Sciatic nerve (tissue), 2 donors: Measurements from ENCODE around the gene INPP5A. TPM values are rescaled to one million over a fixed set of nuclear protein-coding genes. Genes with fewer than 3 reads are reported as not detected.
"Not testable (repeated sequence)": the region's sequence is repeated elsewhere in the genome, so short reads cannot be mapped to it uniquely, and the experiment has no call there.

Source experiments
- ATAC-seq: fragments of 200-7000 bp; cut with Tn5 transposase; one replicate; pipeline ENCODE4 v1.9.1; 2020; ENCODE audit warnings: mild to moderate bottlenecking, moderate library complexity
- DNase-seq: peaks from one replicate; pipeline ENCODE4 v3.0.0-alpha.2; 2020; ENCODE audit warnings: low spot score
- intact Hi-C: fragments of 100-400 bp; cut with DNase I; formaldehyde crosslinking; loops from one replicate; pipeline ENCODE4 v1.14.2; 2022
- total RNA-seq: library from RNA; stranded (reverse); fragmentation: NEBNext Ultra II Directional; extraction: Animal tissue kit (Norgen Biotek cat#: 25700); gene quantifications from one replicate; pipeline ENCODE4 v1.2.1, GENCODE V29; 2021
- donor health status: DM: no; HTN: no; CAD: no.
- donor health status: DM: no; HTN: no; CAD: no.

The INPP5A gene
- total RNA-seq, 1 donor from 2014 or later: 54.3 TPM

DNA sequence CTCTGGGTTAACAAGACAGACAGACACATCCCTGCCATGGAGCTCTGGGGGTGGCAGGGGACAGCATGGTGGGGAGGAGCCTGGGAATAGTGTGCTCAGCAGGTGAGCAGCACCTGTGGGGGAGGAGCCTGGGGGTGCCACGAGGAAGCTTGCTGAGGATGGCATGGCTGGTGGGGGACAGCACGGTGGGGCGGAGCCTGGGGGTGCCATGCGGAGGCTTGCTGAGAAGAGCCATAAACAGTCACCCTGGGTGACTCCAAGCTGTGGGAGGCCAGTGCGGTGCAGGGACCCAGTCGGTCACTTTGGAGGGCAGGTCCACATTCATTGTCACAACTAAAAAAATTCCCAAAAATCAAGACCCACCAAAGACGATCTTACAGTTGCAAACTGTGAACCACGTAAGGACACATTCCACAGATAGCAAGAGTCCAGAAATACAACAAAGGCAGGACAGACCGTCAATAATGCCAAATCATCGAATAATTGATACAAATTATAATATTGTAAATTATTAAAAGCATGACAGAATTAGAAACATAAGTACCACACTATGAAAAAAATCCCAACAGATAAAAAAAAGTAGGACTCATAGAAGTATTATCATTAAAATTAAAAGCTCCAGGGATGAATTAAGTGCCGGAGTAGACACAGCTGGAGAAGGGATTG is 223.9 kb downstream of the INPP5A start:
- DNase-seq (no peak), ATAC-seq (no peak)
- intact Hi-C loops: no loop called here

DNA sequence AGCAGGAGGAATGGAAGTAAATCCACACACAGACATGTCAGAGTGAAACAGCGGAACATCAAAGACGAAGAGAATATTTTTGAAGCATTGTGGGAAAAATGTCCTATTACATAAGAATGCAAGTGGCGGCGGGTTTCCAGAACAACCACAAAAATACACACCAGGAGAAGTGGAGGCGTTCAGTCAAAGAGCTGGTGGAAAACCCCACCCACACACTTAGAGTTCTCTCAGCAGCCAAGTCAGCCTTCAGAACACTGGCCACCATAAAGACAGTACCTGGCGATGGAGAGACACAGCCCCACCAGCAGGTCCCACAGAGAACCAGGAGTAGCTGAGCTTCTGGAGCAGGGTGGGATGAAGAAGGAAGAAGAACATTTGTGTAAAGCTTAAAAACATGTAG is 224.7 kb downstream of the INPP5A start:
- intact Hi-C loops: no loop called here
- DNase-seq: no peak
- no peak for ATAC-seq

DNA sequence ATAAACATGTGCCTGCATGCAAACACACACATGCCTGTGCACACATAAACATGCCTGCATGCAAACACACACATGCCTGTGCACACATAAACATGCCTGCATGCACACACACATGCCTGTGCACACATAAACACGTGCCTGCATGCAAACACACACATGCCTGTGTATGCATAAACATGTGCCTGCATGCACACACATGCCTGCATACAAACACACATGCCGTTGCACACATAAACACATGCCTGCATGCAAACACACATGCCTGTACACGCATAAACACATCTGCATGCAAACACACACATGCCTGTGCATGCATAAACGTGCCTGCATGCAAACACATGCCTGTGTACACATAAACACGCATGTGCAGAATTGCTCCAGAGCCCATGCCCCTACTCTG is 226.0 kb downstream of the INPP5A start:
- ATAC-seq (no peak), DNase-seq (no peak)
- intact Hi-C loops: no loop called here

DNA sequence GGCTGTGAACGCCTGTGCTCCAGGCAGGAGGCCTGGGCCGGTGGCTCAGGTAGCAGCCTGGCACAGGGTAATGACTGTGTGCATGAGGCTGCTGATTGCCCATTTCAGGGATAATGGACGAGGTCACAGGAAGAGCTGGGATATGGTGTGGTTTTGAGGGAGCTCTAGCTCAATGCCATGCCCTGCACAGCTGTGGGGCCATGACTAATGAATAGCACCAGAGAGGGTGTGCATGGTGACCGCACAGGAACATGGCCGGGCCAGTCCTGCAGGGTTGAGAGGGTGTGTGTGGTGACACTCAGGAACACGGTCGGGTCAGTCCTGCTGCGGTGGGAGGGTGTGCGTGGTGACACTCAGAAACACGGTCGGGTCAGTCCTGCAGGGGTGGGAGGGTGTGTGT is 226.5 kb downstream of the INPP5A start:
- intact Hi-C loops: no loop called here
- ATAC-seq: no peak

DNA sequence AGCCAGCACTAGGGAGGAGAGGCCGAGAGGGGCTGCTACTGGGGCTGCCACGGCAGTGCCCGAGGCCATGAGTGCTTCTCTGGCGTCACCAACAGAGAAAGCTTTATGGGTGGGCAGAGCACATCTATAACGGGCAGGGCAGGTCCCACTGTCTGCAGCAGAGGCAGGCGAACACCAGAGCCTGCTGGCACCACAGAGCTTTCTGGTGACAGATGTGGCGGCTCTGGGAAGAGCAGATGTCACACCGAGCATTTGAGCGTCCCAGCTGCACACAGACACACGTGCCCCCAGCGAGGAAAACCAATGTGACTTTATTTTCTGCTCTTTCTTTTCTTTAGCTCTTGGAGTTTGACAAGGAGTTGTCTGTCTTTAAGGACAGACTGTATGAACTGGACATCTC is 227.8 kb downstream of the INPP5A start:
- intact Hi-C loops: no loop called here
- DNase-seq (no peak), ATAC-seq (no peak)

More for the DNA sequence above, 226.5 kb downstream of the INPP5A start:
- DNase-seq: no peak

DNA sequence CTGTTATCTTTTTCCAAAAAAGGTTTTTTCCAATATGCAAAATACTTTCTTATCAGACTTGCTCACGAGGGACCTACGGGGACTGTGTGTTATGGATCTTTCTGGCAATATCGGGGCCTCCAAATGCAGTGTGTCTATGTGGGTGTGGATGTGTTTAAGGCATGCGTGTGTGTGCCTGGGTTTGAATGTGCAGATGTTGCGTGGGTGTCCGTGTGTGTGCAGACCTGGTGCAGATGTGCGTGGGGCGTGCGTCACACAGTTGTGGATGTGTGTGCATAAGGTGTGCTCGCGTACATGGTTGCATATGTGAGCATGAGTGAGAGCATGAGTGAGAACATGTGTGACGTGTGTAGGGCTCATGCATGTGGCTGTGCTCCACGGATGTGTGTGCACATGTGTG is 228.7 kb downstream of the INPP5A start:
- DNase-seq: no peak
- intact Hi-C loops: no loop called here
- ATAC-seq: no peak

DNA sequence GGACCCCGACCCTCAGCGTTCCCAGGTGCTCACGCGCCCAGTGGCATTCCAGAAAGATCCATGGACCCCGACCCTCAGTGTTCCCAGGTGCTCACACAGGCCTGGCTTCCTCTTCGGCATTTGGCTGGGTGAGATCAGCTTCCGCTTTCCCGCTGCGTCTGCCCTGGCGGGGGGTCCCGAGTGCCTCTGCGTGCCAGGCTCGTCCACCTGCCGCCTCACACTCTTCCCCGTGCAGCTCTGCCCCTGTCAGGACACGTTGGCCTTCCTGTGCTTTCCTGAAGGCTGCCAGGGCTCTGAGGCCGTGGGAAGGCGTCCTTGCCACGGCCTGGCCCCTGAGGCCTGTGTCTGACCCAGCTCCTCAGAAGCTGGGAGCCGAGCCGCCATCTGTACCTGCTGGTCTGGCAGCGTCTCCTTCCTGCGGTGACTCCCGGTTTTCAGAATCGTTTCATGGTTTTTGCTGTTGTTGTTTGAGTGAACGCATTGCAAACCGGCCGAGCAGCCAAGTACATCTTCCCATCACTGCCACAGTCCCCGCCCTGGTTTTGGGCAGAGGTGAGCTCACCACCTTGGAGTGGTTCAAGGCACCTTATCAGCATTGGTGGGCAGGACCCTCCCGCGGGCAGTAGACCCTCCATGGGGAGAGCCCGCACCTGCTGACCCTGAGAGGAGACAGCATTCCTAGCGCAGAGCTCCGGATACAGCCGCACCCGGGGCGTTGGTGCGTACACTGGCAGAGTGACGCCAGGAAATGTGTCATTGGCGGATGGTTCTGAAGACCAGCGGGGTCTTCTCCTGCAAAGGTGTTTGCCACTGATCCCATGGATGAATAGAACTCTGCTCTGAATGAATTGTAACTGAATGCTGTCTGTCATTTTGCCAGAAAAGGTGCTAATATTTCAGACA is 231.0 kb downstream of the INPP5A start:
- intact Hi-C loops: no loop called here
- DNase-seq (no peak), ATAC-seq (no peak)

DNA sequence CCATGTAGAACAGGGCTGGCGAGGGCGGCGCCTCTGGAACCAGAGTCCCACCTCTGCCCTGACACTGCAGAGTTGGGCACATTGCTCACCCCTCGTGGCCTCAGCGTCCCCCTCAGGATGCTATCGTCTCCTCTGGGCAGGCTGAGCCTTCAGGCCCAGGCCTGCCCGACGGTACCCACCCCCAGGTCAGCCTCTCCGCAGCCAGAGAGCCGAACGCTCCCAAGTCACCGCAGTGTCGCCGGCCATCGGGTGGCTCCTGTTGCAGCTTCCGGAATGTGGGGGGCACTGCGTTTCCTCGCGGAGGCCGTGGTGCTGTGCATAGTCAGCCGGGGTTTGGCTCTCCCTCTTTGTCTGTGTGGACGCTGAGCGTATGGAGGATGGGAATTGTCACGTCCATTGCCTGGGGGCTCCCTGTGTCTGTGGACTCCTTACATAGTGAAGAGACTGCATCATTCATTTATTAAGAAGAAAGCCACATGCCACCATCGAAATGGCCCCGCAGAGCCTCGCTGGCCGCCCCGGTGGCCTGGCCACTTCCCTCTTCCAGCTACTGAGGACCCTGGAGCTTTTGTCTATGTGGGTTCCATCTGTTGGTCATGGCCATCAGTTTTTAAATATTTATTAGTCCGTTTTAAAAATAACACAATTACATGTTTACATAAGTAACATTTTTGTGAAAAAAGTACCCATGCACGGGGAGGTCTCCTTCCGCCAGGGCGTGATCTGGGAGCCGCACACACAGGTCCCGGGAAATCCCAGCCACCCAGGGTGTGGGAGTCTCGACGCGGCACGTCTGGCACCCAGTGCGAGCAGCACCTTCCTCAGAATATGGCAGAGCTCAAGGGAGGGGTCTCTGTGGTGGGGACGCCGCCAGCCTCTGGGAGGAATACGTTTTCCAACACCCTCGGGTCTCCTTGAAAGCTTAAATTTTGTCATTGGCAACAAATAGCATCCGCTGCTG is 232.8 kb downstream of the INPP5A start:
- ATAC-seq (no peak), DNase-seq (no peak)
- intact Hi-C loops: no loop called here

DNA sequence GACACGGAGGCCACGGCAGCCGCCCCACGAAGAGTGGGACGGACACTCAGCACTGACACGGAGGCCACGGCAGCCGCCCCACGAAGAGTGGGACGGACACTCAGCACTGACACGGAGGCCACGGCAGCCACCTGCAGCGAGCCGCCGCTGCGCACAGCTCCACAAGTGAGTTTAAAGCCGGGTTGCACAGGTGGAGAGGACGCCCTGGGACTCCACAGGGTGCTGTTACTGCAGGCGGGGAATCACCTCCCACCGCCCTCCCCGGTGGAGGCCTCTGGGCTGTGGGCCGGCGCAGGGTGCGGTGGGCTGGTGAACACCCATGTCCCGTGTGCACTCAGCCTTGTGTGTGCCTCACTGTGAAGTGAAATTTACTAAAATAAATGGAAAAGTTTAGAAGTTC is 235.2 kb downstream of the INPP5A start:
- DNase-seq, intact Hi-C loops: not testable (repeated sequence)

DNA sequence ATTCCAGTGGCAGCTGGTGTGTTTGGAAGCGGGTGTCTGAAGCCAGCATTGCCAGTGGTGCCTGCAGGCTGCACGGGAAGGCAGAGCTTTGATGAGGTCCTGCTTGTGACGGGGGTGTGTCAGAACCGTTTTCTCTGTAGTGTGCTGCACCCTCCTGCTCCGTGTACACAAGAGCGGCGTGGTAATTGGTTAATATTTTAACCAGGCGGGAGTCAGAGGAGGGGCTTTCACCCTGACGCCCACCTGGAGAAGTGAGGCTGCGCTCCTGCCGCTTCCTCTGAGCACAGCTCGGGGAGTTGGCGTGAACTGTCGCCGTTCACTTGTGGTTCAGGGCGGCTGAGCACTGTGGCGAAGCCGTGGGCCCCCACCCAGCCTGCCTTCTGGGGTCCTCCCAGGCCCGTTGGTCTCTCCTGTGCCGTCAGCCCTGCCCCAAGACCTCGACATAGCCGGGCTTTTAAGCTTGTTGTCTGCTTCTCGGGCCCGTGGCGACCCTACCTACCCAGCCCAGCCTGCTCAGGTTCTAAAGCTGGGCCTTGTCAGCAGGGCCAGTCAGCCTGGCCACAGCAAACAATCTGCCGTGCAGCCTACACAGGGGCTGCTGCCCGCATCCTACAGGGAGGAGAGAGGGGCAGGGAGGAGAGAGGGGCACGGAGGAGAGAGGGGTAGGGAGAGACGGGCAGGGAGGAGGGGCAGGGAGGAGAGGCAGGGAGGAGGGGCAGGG is 236.8 kb downstream of the INPP5A start:
- intact Hi-C loops: no loop called here
- DNase-seq (no peak), ATAC-seq (no peak)

More for the DNA sequence above, 235.2 kb downstream of the INPP5A start:
- ATAC-seq: not testable (repeated sequence)

DNA sequence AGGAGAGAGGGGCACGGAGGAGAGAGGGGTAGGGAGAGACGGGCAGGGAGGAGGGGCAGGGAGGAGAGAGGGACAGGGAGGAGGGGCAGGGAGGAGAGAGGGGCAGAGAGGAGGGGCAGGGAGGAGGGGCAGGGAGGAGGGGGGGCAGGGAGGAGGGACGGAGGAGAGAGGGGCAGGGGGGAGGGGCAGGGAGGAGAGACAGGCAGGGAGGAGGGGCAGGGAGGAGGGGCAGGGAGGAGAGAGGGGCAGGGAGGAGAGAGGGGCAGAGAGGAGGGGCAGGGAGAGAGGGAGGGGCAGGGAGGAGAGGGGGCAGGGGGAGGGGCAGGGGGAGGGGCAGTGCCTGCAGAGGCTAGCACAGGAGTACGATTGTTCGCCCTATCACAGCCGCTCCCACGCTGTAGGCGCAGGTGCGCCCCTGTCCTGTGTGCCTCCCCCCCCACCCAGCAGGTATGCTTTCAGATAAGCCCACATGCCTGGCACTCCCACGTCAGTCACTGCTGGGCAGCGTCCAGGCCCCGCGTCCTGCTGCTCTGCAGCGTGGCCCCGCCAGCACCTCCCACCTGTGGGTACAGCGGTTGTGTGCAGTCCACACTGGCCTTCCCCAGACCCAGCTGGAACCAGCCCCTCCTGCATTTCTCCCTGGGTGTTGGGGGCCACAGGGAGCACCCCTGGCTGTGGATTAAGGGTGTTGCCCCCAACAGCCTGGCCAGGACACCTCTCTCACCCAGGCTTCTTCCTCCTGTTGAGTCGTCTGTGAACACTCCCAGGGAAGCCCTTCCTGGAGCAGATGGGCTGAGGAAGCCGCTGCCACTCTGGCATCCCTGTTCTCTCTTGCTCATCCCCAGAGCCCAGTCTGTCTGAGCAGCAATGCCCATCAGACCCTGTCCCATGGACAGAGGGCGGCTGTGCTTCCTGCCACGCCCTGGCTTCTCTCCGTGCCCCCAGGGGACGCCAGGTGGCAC is 237.6 kb downstream of the INPP5A start:
- ATAC-seq (no peak), DNase-seq (no peak)
- intact Hi-C loops: no loop called here

DNA sequence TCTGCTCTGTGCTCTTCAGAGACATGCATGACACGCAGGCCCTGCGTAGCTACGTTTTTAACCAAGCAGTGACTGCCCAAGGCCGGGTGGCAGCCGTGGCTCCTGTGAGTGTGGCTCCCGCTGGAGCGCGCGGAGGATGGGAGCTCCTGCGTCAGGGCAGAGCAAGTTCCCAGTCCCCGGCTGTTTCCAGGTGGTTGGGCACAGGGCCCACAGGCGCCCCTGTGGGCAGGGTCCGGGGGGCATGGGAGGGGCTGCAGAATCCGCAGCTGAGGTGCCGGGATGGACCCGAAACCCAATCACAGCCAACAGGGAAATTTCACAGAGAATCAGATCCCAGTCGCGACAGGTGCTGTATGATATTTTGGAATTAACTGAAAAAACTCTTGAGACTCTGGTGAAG is 238.6 kb downstream of the INPP5A start:
- DNase-seq (no peak), ATAC-seq (no peak)
- intact Hi-C loops: no loop called here

DNA sequence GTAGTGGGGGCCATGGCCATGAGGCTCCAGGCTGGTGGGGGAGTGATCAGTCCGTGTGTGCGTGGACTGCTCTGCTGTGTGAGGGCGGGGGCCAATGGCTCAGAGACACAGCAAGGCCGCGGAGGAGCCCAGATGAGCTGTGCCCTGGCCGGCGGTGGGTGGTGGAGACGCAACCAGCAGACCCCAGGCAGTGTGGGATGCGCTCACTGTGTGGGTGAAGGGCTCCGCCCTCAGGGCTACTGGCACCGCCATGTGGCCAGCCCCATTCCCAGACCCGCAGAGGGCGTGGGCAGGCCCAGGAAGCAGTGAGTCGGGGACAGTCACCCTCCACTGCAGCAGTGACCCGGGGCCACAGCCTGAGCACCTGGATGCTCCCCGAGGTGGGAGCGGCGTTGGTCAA is 239.2 kb downstream of the INPP5A start:
- ATAC-seq (no peak), DNase-seq (no peak)
- intact Hi-C loops: no loop called here

DNA sequence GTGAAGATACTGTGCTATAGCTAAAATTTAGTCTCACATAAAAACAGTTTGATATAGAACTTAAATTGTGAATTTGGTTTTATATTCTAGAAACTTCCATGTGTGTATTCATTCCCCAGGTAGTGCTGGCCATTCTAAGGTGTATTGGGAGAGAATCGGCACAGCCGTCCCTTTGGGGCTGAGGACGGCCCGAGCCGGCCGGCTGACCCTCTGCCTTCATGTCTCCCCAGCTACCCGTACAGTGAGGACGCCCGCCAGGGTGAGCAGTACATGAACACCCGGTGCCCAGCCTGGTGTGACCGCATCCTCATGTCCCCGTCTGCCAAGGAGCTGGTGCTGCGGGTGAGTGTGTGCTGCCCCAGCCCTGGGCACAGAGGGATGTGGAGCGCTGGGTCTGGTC is 239.9 kb downstream of the INPP5A start:
- intact Hi-C loops: no loop called here
- ATAC-seq (peak; percentile 16), DNase-seq (no peak)

DNA sequence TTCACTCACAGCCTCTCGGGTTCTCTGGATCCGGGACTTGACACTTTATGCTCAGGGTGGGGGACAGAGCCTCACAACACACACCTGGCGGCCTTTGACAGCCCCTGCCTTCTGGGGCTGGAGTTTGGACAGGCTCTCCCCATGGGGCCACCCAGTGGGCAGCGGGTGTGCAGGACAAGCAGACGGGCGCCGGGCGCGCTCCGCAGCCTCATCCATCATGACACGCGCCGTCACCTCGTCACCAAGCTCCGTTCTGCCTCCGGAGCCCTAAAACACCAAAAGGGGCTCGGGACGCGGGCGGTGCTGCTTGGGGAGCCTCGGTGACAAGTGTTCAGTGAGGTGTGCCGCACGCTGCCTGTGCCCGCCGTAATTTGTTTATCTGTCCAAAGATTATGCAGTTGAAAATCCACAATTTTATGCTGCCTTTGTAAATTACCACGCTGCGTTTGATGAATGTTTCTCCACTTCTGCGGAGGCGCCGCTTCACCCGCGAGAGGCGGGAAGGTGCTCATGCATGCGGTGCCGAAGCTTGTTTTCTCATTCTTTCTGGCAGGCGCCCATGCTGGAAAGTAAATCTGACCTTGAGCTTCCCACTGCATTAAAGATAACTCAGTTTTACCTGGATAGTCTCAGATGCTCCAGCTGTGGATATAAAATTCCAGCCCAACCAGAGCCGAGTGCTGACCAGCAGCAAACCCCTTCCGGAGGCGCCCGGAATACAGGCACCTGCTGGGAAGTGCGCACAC is 242.1 kb downstream of the INPP5A start:
- intact Hi-C loops: no loop called here
- ATAC-seq: no peak
- no peak for DNase-seq

DNA sequence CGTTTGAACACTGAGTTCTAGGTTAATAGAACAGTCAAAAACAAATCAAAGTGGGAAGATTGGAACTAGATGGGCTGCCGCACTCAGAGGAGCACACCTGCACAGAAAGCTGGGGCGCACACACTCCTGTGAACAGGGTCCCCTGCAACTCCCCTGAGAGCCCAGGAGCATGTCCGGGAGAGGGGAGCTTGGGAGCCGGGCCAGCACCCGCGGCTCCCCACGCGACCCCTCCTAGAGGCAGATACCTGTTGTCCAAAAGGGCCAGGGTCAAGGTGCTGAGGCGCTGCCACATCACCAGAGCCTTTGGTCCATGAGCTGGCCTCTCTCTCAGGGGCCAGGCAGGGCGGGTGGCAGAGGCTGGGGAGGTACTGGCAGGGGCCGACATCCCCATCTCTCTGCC is 242.8 kb downstream of the INPP5A start:
- intact Hi-C loops: no loop called here

DNA sequence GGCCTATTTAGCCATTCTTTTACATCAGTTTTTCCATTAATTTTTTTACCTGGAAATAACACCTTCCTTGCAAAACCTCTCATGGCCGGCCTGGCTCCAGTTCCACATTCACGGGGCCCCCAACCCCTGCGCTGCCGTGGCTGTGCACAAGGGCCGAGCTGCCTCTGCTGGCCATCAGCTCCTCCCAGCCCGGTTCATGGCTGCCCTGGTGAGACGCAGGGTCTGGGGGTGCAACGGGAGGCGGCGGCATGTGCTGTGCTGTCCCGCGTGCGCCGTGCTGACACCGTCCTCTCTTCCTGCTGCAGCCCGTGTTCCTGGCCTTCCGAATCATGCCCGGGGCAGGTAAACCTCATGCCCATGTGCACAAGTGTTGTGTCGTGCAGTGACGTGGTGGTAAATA is 244.0 kb downstream of the INPP5A start:
- intact Hi-C loops: no loop called here
- DNase-seq (no peak), ATAC-seq (no peak)

More for the DNA sequence above, 242.8 kb downstream of the INPP5A start:
- DNase-seq (no peak), ATAC-seq (no peak)
